Kidney epithelial cell (primary cell): ENCODE measurements around the gene RANGAP1. TPM values are rescaled to one million over a fixed set of nuclear protein-coding genes. Genes with fewer than 3 reads are reported as not detected.

Experiments used
- DNase-seq: peaks from one replicate; pipeline ENCODE4 v3.0.0-alpha.2; 2010; ENCODE audit warnings: low read depth
- H3K27me3 ChIP-seq: 2 replicates; pipeline ENCODE4 v1.6.0; 2011; ENCODE audit warnings: low read length; ENCODE audit not compliant: control insufficient read depth, insufficient read depth
- H3K36me3 ChIP-seq: 2 replicates; pipeline ENCODE4 v1.5.1; 2011; ENCODE audit warnings: low read length; ENCODE audit not compliant: control insufficient read depth, insufficient read depth
- H3K4me3 ChIP-seq: 2 replicates; pipeline ENCODE4 v1.5.1; 2011; ENCODE audit warnings: low read depth, mild to moderate bottlenecking, control low read depth, low read length
- total RNA-seq: library from RNA; depleted of rRNA; stranded (reverse); fragments of >200 nt; gene quantifications from 2 replicates; pipeline ENCODE4 v1.2.3, GENCODE V29; 2015
- TF ChIP-seq, protein P1 (sequence below): IDR thresholded peaks from 2 replicates; pipeline ENCODE4 v1.5.1; 2011; ENCODE audit warnings: mild to moderate bottlenecking, moderate library complexity, low read length, control low read depth, inconsistent platforms; ENCODE audit not compliant: insufficient read depth, poor library complexity, severe bottlenecking

Gene RANGAP1
- total RNA-seq, 1 donor from 2014 or later = 131 TPM

DNA sequence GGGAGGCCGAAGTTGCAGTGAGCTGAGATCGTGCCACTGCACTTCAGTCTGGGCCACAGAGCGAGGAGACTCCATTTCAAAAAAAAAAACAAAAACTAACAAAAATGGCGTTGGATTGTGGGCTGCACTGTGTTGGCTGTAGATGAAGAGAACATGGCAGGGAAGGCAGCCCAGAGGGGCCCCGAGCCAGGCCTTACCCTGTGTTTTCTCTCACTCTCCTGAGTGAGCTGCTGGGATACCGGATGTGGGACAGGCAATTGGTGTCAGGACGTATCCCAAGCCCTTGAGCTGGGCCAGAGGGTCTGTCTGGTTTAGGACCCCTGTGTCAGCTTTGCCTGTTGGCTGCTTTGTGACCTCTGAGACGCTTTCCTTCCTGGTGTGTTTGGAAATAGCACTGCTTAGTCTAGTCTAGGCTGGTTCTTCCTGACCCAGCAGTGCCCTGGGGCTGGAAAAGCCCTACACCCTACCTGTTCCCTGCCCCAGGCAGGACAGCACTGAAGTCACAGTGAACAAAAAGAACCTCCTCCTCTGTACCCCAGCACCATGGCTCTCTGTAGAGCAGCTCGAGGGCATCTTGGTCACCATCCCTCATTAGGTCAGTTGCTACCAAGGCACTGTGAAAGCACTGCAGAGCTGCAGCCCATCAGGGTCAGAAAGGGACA is 63.0 kb downstream of the RANGAP1 start:
- Histone ChIP-seq H3K27me3 (no peaks in the 10 kb centered on the region), H3K4me3 (no peak overlapping the region), H3K36me3 (peaks cover 1% of the 10 kb centered on the region)
- TF ChIP-seq, protein P1, sequence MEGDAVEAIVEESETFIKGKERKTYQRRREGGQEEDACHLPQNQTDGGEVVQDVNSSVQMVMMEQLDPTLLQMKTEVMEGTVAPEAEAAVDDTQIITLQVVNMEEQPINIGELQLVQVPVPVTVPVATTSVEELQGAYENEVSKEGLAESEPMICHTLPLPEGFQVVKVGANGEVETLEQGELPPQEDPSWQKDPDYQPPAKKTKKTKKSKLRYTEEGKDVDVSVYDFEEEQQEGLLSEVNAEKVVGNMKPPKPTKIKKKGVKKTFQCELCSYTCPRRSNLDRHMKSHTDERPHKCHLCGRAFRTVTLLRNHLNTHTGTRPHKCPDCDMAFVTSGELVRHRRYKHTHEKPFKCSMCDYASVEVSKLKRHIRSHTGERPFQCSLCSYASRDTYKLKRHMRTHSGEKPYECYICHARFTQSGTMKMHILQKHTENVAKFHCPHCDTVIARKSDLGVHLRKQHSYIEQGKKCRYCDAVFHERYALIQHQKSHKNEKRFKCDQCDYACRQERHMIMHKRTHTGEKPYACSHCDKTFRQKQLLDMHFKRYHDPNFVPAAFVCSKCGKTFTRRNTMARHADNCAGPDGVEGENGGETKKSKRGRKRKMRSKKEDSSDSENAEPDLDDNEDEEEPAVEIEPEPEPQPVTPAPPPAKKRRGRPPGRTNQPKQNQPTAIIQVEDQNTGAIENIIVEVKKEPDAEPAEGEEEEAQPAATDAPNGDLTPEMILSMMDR = no peak
- no peak for DNase-seq

DNA sequence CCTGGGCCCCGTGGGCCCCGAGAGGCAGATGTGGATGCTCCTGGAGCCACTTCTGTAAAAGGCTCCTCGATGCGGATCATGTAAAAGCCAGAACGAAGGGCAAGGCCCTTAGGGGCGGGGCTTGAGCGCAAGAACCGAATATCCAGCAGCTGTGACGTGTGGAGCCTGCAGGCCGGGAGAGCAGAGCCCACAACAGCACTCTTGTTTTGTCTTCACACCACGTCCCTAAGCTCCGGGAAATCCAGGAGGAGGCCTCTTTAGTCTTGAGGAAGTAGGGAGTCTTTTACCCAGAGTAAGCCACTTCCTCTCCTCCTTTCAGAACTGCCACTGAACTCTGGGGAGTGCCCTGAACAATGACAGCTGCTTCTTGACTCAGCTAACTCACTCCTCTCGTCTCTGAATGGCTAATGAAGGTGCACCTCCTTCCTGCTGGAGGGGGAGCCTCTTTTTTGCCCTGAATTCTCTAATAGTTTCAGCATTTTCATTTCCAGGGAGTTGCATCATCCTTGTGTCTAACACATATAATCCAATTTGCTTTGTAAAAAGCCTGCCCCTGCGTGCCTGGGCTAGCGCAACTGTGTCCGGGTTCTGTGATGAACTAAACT is 68.3 kb downstream of the RANGAP1 start:
- Histone ChIP-seq H3K4me3 (no peak overlapping the region), H3K27me3 (no peaks in the 10 kb centered on the region), H3K36me3 (no peaks in the 10 kb centered on the region)
- DNase-seq = no peak
- TF ChIP-seq, protein P1 = no peak

GRCh38 chr22:41216984-41217383 is 69.0 kb downstream of the RANGAP1 start:
- DNase-seq = no peak

GRCh38 chr22:41215926-41216325 is 70.1 kb downstream of the RANGAP1 start:
- H3K4me3 ChIP-seq = no peak overlapping the region
- no peaks in the 10 kb centered on the region for H3K36me3 ChIP-seq
- TF ChIP-seq, protein P1 = no peak
- DNase-seq = no peak
- no peaks in the 10 kb centered on the region for H3K27me3 ChIP-seq

More at GRCh38 chr22:41216984-41217383, 69.0 kb downstream of the RANGAP1 start:
- Histone ChIP-seq H3K4me3 (no peak overlapping the region), H3K36me3 (no peaks in the 10 kb centered on the region), H3K27me3 (no peaks in the 10 kb centered on the region)
- TF ChIP-seq, protein P1 = no peak

DNA sequence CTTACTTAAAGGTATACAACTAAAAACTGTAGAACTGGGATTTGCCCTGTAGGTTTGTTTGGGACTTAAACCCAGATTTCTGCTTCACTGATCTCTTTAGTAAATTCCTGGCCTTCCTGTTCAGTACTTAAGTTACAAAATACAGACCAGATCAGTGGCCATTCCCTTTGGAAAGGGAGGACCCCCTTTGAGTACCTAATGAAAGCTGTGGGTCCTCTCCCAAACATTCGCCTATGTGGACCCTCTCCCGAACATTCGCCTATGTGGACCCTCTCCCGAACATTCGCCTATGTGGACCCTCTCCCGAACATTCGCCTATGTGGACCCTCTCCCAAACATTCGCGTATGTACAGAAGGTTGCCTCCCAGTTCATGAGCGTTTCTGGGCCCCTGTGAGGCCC is 70.6 kb downstream of the RANGAP1 start:
- no peaks in the 10 kb centered on the region for H3K27me3 ChIP-seq
- TF ChIP-seq, protein P1 = no peak
- H3K36me3 ChIP-seq = no peaks in the 10 kb centered on the region
- no peak overlapping the region for H3K4me3 ChIP-seq
- DNase-seq = no peak
